HG02623 (cell line): Measurements from ENCODE around the gene ARHGAP30.
"Not testable (repeated sequence)": the region's sequence is repeated elsewhere in the genome, so short reads cannot be mapped to it uniquely, and the experiment has no call there.

ENCODE experiments used
- ATAC-seq: cut with Tn5 transposase; IDR thresholded peaks from one replicate; pipeline ENCODE4 v1.9.1; 2021; ENCODE audit warnings: moderate library complexity; ENCODE audit not compliant: unreplicated experiment

The ARHGAP30 gene

GRCh38 chr1:161016683-161017082 lies 53.0 kb downstream of the ARHGAP30 start:
- ATAC-seq, result not testable (repeated sequence)

- peak; percentile 84 for ATAC-seq
Observed at GRCh38 chr1:161013488-161014230, 56.0 kb downstream of the ARHGAP30 start.

GRCh38 chr1:161013131-161013487 lies 56.6 kb downstream of the ARHGAP30 start:
- no peak for ATAC-seq

GRCh38 chr1:161012420-161012819 lies 57.3 kb downstream of the ARHGAP30 start:
- ATAC-seq, result no peak

- no peak for ATAC-seq
Observed at GRCh38 chr1:161009602-161010211, 60.0 kb downstream of the ARHGAP30 start.

- ATAC-seq, result no peak
Observed at GRCh38 chr1:161008869-161009510, 60.7 kb downstream of the ARHGAP30 start.

- no peak for ATAC-seq
Observed at GRCh38 chr1:161007369-161007768, 62.3 kb downstream of the ARHGAP30 start.

GRCh38 chr1:161006563-161006962 lies 63.1 kb downstream of the ARHGAP30 start:
- ATAC-seq, result no peak

- ATAC-seq, result no peak
Observed at GRCh38 chr1:161001525-161001924, 68.2 kb downstream of the ARHGAP30 start.

GRCh38 chr1:161000736-161001480 lies 68.8 kb downstream of the ARHGAP30 start:
- no peak for ATAC-seq

GRCh38 chr1:160999376-160999775 lies 70.3 kb downstream of the ARHGAP30 start:
- no peak for ATAC-seq

GRCh38 chr1:160997323-160998038 lies 72.2 kb downstream of the ARHGAP30 start:
- no peak for ATAC-seq
